ENCODE results near the gene LINGO3.

DNA sequence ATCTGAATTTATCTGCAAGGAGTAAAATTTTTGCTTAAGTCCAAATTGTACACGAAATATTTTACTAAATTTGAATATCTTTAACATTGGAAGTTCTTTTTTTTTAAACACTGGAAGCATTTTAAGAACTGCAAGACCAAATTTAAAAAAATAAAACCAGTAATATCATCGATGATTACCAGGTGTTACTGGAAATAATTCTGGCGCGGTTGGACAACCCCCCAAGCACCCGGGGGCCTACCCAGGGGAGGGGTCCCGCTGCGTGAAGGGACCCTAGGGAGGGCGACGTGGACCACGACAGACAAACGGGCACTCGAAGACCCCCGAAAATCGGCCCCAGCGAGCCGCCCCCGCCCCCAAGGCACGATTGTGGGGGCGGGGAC is 39.1 kb downstream of the LINGO3 start:
- TF ChIP-seq CTCF (IDR thresholded peaks at IDR 0.05) (no peak), POLR2AphosphoS5 (IDR thresholded peaks at IDR 0.05) (no peak), POLR2A (IDR thresholded peaks at IDR 0.05) (no peak)

All from suprapubic skin (tissue), 4 donors.